Mammary epithelial cell (primary cell): Measurements from ENCODE around the gene C2CD4C.

ENCODE experiments used
- EZH2 ChIP-seq: IDR thresholded peaks from 2 replicates; pipeline ENCODE4 v1.6.1; 2012; ENCODE audit warnings: low read length, inconsistent platforms, borderline replicate concordance
- TF ChIP-seq, protein P1 (sequence below), 2 donors: IDR thresholded peaks in 1 of 2; conservative IDR thresholded peaks in 1 of 2; 2 replicates each; pipeline ENCODE4 v1.5.1; 2011 to 2012; ENCODE audit warnings: inconsistent platforms in 2 of 2, low read length in 2 of 2, mild to moderate bottlenecking in 2 of 2, control low read depth in 1 of 2, low read depth in 1 of 2; ENCODE audit not compliant: insufficient read depth in 1 of 2; ENCODE audit errors: extremely low read depth in 1 of 2

DNA sequence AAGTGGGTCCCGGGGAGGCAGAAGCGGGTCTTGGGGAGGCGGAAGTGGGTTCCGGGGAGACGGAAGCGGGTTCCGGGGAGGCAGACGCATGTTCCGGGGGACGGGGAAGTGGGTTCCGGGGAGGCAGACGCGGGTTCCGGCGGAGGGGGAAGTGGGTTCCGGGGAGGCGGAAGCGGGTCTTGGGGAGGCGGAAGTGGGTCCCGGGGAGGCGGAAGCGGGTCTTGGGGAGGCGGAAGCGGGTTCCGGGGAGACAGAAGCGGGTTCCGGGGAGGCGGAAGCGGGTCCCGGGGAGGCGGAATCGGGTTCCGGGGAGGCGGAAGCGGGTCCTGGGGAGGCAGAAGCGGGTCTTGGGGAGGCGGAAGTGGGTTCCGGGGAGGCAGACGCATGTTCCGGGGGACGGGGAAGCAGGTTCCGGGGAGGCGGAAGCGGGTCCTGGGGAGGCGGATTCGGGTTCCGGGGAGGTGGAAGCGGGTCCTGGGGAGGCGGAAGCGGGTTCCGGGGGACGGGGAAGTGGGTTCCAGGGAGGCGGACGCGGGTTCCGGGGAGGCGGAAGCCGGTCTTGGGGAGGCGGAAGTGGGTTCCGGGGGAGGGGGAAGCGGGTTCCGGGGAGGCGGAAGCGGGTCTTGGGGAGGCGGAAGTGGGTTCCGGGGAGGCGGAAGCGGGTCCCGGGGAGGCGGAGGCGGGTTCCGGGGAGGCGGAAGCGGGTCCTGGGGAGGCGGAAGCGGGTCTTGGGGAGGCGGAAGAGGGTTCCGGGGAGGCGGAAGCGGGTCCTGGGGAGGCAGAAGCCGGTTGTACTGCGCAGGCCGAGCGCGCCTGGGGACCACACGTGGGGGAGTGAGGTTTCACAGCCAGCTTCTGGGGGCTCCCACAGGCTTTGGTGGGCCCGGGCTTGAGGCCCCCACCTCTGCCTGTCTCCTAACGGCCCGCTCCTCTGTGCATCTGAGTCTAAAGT, 49.4 kb upstream of the C2CD4C start:
- TF ChIP-seq, protein P1, sequence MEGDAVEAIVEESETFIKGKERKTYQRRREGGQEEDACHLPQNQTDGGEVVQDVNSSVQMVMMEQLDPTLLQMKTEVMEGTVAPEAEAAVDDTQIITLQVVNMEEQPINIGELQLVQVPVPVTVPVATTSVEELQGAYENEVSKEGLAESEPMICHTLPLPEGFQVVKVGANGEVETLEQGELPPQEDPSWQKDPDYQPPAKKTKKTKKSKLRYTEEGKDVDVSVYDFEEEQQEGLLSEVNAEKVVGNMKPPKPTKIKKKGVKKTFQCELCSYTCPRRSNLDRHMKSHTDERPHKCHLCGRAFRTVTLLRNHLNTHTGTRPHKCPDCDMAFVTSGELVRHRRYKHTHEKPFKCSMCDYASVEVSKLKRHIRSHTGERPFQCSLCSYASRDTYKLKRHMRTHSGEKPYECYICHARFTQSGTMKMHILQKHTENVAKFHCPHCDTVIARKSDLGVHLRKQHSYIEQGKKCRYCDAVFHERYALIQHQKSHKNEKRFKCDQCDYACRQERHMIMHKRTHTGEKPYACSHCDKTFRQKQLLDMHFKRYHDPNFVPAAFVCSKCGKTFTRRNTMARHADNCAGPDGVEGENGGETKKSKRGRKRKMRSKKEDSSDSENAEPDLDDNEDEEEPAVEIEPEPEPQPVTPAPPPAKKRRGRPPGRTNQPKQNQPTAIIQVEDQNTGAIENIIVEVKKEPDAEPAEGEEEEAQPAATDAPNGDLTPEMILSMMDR (conservative IDR thresholded peaks at IDR 0.05 in 1 of 2, IDR thresholded peaks at IDR 0.05 in 1 of 2; ENCODE audit: extremely low read depth in 1 of 2, insufficient read depth in 1 of 2, low read depth in 1 of 2, low read length in 2 of 2), result no peak
- no peak for TF ChIP-seq EZH2
